CD4-positive, alpha-beta T cell (primary cell): Measurements from ENCODE around the gene ELMO1. TPM values are rescaled to one million over a fixed set of nuclear protein-coding genes. Genes with fewer than 3 reads are reported as not detected.
"Not testable (repeated sequence)": the region's sequence is repeated elsewhere in the genome, so short reads cannot be mapped to it uniquely, and the experiment has no call there.

Experiments
- ATAC-seq: fragments of 200-7000 bp; cut with Tn5 transposase; one replicate; pipeline ENCODE4 v1.10.0; 2022; ENCODE audit warnings: mild to moderate bottlenecking; ENCODE audit not compliant: poor library complexity
- CTCF ChIA-PET: fragments of 350-600 bp; sonication (Branson Sonifier 250); formaldehyde crosslinking; loops from one replicate; lab custom pipeline; 2021; ENCODE audit warnings: antibody characterized with exemption, inconsistent platforms; lab: Charles Lee
- POLR2A ChIA-PET: fragments of 350-600 bp; sonication (Branson Sonifier 250); formaldehyde crosslinking; loops from one replicate; lab custom pipeline; 2021; ENCODE audit warnings: antibody characterized with exemption, inconsistent platforms; lab: Charles Lee
- DNase-seq, 14 experiments: peaks; one replicate each; pipeline ENCODE4 v3.0.0-alpha.2; 2013 to 2020; ENCODE audit warnings: mixed read lengths in 2 of 14
- H3K27ac ChIP-seq, 2 donors: one replicate each; pipeline versions ENCODE4 v1.5.1 to v1.7.0; 2013; ENCODE audit warnings: low read length in 2 of 2, low read depth in 1 of 2, mild to moderate bottlenecking in 1 of 2
- H3K27me3 ChIP-seq, 2 experiments: 1 replicate in 1 of 2; 2 replicates in 1 of 2; pipeline versions ENCODE4 v1.6.1 to v1.7.0; 2013; ENCODE audit warnings: low read length in 2 of 2, control low read depth in 1 of 2, mild to moderate bottlenecking in 1 of 2, moderate library complexity in 1 of 2; ENCODE audit not compliant: insufficient read depth in 2 of 2, control insufficient read depth in 1 of 2
- H3K36me3 ChIP-seq: one replicate; pipeline ENCODE4 v1.6.1; 2013; ENCODE audit warnings: low read length, control low read depth; ENCODE audit not compliant: insufficient read depth
- H3K4me1 ChIP-seq: one replicate; pipeline ENCODE4 v1.6.1; 2013; ENCODE audit warnings: low read length, control low read depth; ENCODE audit not compliant: insufficient read depth
- H3K4me3 ChIP-seq: one replicate; pipeline ENCODE4 v1.5.1; 2013; ENCODE audit warnings: mild to moderate bottlenecking, low read length, moderate library complexity
- H3K9me3 ChIP-seq, 2 experiments: 1 replicate in 1 of 2; 2 replicates in 1 of 2; pipeline versions ENCODE4 v1.6.1 to v1.7.0; 2013; ENCODE audit warnings: low read length in 2 of 2, mild to moderate bottlenecking in 2 of 2, control low read depth in 1 of 2, moderate library complexity in 1 of 2; ENCODE audit not compliant: control insufficient read depth in 1 of 2, insufficient read depth in 1 of 2
- H3K27ac Mint-ChIP-seq: one replicate; pipeline ENCODE4 v1.8.0; 2020; ENCODE audit warnings: mixed read lengths
- H3K27me3 Mint-ChIP-seq: one replicate; pipeline ENCODE4 v1.8.0; 2021; ENCODE audit warnings: mixed read lengths
- H3K36me3 Mint-ChIP-seq: one replicate; pipeline ENCODE4 v1.8.0; 2021; ENCODE audit warnings: low read depth, mixed read lengths
- H3K4me1 Mint-ChIP-seq: one replicate; pipeline ENCODE4 v1.8.0; 2021; ENCODE audit warnings: low read depth, mixed read lengths
- H3K4me3 Mint-ChIP-seq: one replicate; pipeline ENCODE4 v1.8.0; 2020; ENCODE audit warnings: mild to moderate bottlenecking, mixed read lengths
- H3K9me3 Mint-ChIP-seq: one replicate; pipeline ENCODE4 v1.8.0; 2020; ENCODE audit warnings: mixed read lengths
- intact Hi-C, 2 experiments: fragments of 100-400 bp; cut with DNase I in 1 of 2; cut with micrococcal nuclease in 1 of 2; formaldehyde crosslinking; loops; one replicate each; pipeline versions ENCODE4 v1.15.1 to v1.9.0; 2023 to 2025; cut with DNase I, micrococcal nuclease
- total RNA-seq, 174 experiments: library from RNA in 2 of 174; stranded (reverse) in 2 of 174; gene quantifications; one replicate each; pipeline ENCODE4 v1.2.3 and lab custom pipeline; 2021 to 2026
- TF ChIP-seq, protein P1 (sequence below): fragments of 200-600 bp; IDR thresholded peaks from one replicate; pipeline ENCODE4 v1.8.0; 2022; ENCODE audit warnings: antibody characterized with exemption, mild to moderate bottlenecking

The ELMO1 gene
- total RNA-seq, 2 experiments from 2014 or later: 117 to 120 TPM

DNA sequence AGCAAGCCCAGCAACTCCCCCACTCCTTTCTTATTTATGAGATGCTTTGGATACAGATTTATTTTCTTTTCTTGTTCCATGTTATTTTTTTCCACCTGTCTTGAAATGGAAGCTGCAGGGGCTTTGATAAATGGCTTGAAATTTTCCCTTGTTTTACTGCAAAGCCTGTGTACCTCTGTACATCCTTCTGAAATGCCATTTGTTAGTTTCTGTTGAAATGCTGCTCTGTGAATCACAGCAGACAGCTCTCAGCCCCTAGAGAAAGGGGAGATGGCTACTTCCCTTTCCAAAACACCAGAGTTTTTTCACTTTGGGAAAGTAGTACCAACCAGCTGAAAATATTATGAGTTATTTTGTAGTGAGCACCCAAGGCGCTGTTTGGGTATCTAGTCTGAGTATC is 304.2 kb downstream of the ELMO1 start:
- no peak overlapping the region for H3K4me3 ChIP-seq
- H3K27me3 ChIP-seq: no peaks in the 10 kb centered on the region
- ChIA-PET CTCF (no interaction called here), POLR2A (no interaction called here)
- H3K27me3 Mint-ChIP-seq: no peaks in the 10 kb centered on the region
- no peak for DNase-seq
- H3K27ac Mint-ChIP-seq: no peak overlapping the region
- ATAC-seq: no peak
- peaks cover 81% of the 10 kb centered on the region for H3K36me3 Mint-ChIP-seq
- H3K4me3 Mint-ChIP-seq: no peak overlapping the region
- H3K27ac ChIP-seq: no peak overlapping the region
- peaks cover 11% of the 10 kb centered on the region for H3K9me3 Mint-ChIP-seq
- peaks cover 10 to 11% of the 10 kb centered on the region in 2 experiments for H3K9me3 ChIP-seq
- TF ChIP-seq, protein P1, sequence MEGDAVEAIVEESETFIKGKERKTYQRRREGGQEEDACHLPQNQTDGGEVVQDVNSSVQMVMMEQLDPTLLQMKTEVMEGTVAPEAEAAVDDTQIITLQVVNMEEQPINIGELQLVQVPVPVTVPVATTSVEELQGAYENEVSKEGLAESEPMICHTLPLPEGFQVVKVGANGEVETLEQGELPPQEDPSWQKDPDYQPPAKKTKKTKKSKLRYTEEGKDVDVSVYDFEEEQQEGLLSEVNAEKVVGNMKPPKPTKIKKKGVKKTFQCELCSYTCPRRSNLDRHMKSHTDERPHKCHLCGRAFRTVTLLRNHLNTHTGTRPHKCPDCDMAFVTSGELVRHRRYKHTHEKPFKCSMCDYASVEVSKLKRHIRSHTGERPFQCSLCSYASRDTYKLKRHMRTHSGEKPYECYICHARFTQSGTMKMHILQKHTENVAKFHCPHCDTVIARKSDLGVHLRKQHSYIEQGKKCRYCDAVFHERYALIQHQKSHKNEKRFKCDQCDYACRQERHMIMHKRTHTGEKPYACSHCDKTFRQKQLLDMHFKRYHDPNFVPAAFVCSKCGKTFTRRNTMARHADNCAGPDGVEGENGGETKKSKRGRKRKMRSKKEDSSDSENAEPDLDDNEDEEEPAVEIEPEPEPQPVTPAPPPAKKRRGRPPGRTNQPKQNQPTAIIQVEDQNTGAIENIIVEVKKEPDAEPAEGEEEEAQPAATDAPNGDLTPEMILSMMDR: no peak
- intact Hi-C loops: no loop called here
- peaks cover 13% of the 10 kb centered on the region for H3K36me3 ChIP-seq
- H3K4me1 Mint-ChIP-seq: peaks cover 11% of the 10 kb centered on the region
- H3K4me1 ChIP-seq: no peaks in the 10 kb centered on the region

DNA sequence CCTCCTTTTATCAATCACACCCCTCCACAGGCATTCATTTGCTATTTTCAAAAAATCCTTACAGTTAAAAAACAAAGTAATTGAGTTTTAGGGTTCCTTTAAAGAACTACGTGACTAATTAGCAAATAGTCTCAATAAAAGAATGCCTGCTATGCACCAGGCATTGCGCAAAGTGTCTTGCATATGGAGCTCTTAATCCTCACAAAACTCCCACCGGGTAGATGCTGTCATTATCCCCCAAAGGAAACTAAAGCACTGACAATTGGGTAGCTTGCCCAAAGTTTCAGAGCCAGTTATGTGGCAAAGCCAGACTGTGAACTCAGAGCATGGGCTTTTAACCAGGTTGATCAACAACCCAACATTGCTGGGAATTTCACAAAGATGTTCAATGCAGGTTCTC is 305.7 kb downstream of the ELMO1 start:
- peaks cover 7% of the 10 kb centered on the region for H3K36me3 ChIP-seq
- H3K27me3 ChIP-seq: no peaks in the 10 kb centered on the region
- Mint-ChIP-seq H3K27me3 (no peaks in the 10 kb centered on the region), H3K9me3 (peaks cover 17% of the 10 kb centered on the region), H3K4me3 (no peak overlapping the region), H3K27ac (no peak overlapping the region), H3K4me1 (peaks cover 11% of the 10 kb centered on the region), H3K36me3 (peaks cover 84% of the 10 kb centered on the region)
- no peak overlapping the region for H3K4me3 ChIP-seq
- no peak overlapping the region for H3K27ac ChIP-seq
- intact Hi-C loops: no loop called here
- DNase-seq (no peak), ATAC-seq (no peak)
- ChIA-PET POLR2A (no interaction called here), CTCF (no interaction called here)
- H3K4me1 ChIP-seq: no peaks in the 10 kb centered on the region
- TF ChIP-seq, protein P1: no peak
- H3K9me3 ChIP-seq: peaks cover 11 to 14% of the 10 kb centered on the region in 2 experiments

DNA sequence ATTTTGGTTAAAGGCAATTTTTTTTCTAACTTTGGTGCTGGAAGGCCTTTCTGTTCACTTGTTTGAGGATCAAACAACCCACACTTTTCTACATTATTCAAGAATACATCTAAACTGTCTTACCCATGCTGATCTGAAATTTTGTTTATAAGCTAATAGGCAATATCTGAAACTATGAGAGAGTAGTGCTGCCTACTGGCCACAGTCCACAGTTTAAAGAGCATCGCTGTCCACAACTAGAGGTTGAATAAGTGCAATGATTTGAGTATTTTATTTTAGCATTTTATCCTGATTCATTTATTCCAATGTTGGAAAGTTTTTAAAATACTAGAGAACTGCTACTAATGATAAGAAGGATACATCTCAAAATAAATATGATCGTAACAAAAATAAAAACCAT is 306.9 kb downstream of the ELMO1 start:
- CTCF ChIA-PET: no interaction called here
- Histone ChIP-seq H3K4me3 (no peak overlapping the region), H3K4me1 (no peaks in the 10 kb centered on the region), H3K9me3 (peaks cover 14 to 16% of the 10 kb centered on the region in 2 experiments), H3K27ac (no peak overlapping the region), H3K27me3 (no peaks in the 10 kb centered on the region), H3K36me3 (peaks cover 7% of the 10 kb centered on the region)
- ATAC-seq (no peak), DNase-seq (no peak)
- peaks cover 82% of the 10 kb centered on the region for H3K36me3 Mint-ChIP-seq
- H3K27ac Mint-ChIP-seq: no peak overlapping the region
- intact Hi-C loops: no loop called here
- no peak overlapping the region for H3K4me3 Mint-ChIP-seq
- POLR2A ChIA-PET: no interaction called here
- H3K27me3 Mint-ChIP-seq: no peaks in the 10 kb centered on the region
- peaks cover 11% of the 10 kb centered on the region for H3K4me1 Mint-ChIP-seq
- H3K9me3 Mint-ChIP-seq: peaks cover 19% of the 10 kb centered on the region
- TF ChIP-seq, protein P1: no peak

DNA sequence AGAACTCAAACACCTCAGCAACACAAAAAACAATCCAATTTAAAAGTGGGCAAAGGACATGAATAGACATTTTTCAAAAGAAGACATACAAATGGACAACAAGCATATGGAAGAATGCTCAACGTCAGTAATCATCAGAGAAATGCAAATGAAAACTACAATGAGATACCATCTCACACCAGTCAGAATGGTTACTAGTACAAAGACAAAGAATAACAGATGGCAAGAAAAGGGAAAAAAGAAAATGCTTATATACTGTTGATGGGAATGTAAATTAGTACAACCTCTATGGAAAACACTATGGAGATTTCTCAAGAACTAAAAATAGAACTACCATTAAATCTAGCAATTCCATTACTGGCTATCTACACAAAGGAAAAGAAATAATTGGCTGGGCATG is 314.8 kb downstream of the ELMO1 start:
- H3K9me3 ChIP-seq, H3K4me1 ChIP-seq, H3K27ac ChIP-seq, H3K4me3 ChIP-seq, H3K9me3 Mint-ChIP-seq, CTCF ChIA-PET, H3K27me3 Mint-ChIP-seq, ATAC-seq, H3K4me3 Mint-ChIP-seq, DNase-seq, intact Hi-C loops, H3K27me3 ChIP-seq, POLR2A ChIA-PET, H3K27ac Mint-ChIP-seq: not testable (repeated sequence)
- Mint-ChIP-seq H3K36me3 (peaks cover 97% of the 10 kb centered on the region), H3K4me1 (peaks cover 35% of the 10 kb centered on the region)
- peaks cover 43% of the 10 kb centered on the region for H3K36me3 ChIP-seq
